Activated CD8-positive, alpha-beta T cell treated with anti-CD3 and anti-CD28 coated beads for 36 hours (primary cell): Measurements from ENCODE around the gene CD40. TPM values are rescaled to one million over a fixed set of nuclear protein-coding genes. Genes with fewer than 3 reads are reported as not detected.

ENCODE experiments used
- ATAC-seq: fragments of 200-7000 bp; cut with Tn5 transposase; one replicate; pipeline ENCODE4 v1.10.0; 2021; ENCODE audit warnings: mild to moderate bottlenecking, moderate library complexity
- CTCF ChIA-PET: fragments of 350-600 bp; sonication (Branson Sonifier 250); formaldehyde crosslinking; loops from one replicate; lab custom pipeline; 2021; ENCODE audit warnings: antibody characterized with exemption; lab: Charles Lee
- POLR2A ChIA-PET: fragments of 350-600 bp; sonication (Branson Sonifier 250); formaldehyde crosslinking; loops from one replicate; lab custom pipeline; 2021; ENCODE audit warnings: antibody characterized with exemption; lab: Charles Lee
- DNase-seq: peaks from one replicate; pipeline ENCODE4 v3.0.0-alpha.2; 2020
- H3K27ac Mint-ChIP-seq: one replicate; pipeline ENCODE4 v1.8.0; 2021; ENCODE audit warnings: mild to moderate bottlenecking, mixed read lengths
- H3K27me3 Mint-ChIP-seq: one replicate; pipeline ENCODE4 v1.8.0; 2021; ENCODE audit warnings: mixed read lengths
- H3K36me3 Mint-ChIP-seq: one replicate; pipeline ENCODE4 v1.8.0; 2021; ENCODE audit warnings: low read depth, mixed read lengths
- H3K4me1 Mint-ChIP-seq: one replicate; pipeline ENCODE4 v1.8.0; 2021; ENCODE audit warnings: low read depth, mixed read lengths
- H3K4me3 Mint-ChIP-seq: one replicate; pipeline ENCODE4 v1.8.0; 2021; ENCODE audit warnings: mild to moderate bottlenecking, moderate library complexity, mixed read lengths
- H3K9me3 Mint-ChIP-seq: one replicate; pipeline ENCODE4 v1.8.0; 2021; ENCODE audit warnings: mixed read lengths
- CTCF ChIP-seq: fragments of 200-600 bp; IDR thresholded peaks from one replicate; pipeline ENCODE4 v1.8.0; 2022; ENCODE audit warnings: antibody characterized with exemption, mild to moderate bottlenecking
- intact Hi-C: fragments of 100-400 bp; cut with micrococcal nuclease; formaldehyde crosslinking; loops from one replicate; pipeline ENCODE4 v1.10.0; 2022
- total RNA-seq, 2 experiments: library from RNA; stranded (reverse); gene quantifications; one replicate each; pipeline ENCODE4 v1.2.3, GENCODE V29; 2021

CD40 gene
- total RNA-seq, 2 experiments from 2014 or later: 3.3 to 3.5 TPM

GRCh38 chr20:46161921-46162320 lies 43.8 kb downstream of the CD40 start:
- Mint-ChIP-seq H3K4me1 (no peaks in the 10 kb centered on the region), H3K4me3 (no peak overlapping the region), H3K36me3 (no peaks in the 10 kb centered on the region), H3K9me3 (no peaks in the 10 kb centered on the region), H3K27ac (no peak overlapping the region), H3K27me3 (peaks cover 17% of the 10 kb centered on the region)
- TF ChIP-seq CTCF: no peak
- intact Hi-C loops: no loop called here
- ATAC-seq (no peak), DNase-seq (no peak)
- POLR2A ChIA-PET: no interaction called here
- CTCF ChIA-PET: interaction anchor here (0.9 kb wide), 2 partner anchors 12 to 29 kb away, joined by 3 to 4 read pairs; no protein-coding TSS in a partner anchor

- intact Hi-C loops: no loop called here
- CTCF ChIA-PET: no interaction called here
These were observed 46.1 kb downstream of the CD40 start for GRCh38 chr20:46164254-46164653.

GRCh38 chr20:46167080-46167479 lies 49.0 kb downstream of the CD40 start:
- Mint-ChIP-seq H3K4me1 (no peaks in the 10 kb centered on the region), H3K4me3 (no peak overlapping the region), H3K9me3 (no peaks in the 10 kb centered on the region), H3K36me3 (no peaks in the 10 kb centered on the region), H3K27me3 (peaks cover 14% of the 10 kb centered on the region), H3K27ac (no peak overlapping the region)
- ATAC-seq (no peak), DNase-seq (no peak)
- no peak for TF ChIP-seq CTCF
- intact Hi-C loops: no loop called here
- ChIA-PET POLR2A (no interaction called here), CTCF (interaction anchor here (1.0 to 2.7 kb wide), 3 partner anchors 8 to 15 kb away, joined by 3 to 8 read pairs (median 8); no protein-coding TSS in a partner anchor)

More at GRCh38 chr20:46164254-46164653, 46.1 kb downstream of the CD40 start:
- H3K9me3 Mint-ChIP-seq: no peaks in the 10 kb centered on the region
- DNase-seq: no peak
- TF ChIP-seq CTCF: no peak
- no peak overlapping the region for H3K4me3 Mint-ChIP-seq
- POLR2A ChIA-PET: no interaction called here
- H3K27me3 Mint-ChIP-seq: peaks cover 15% of the 10 kb centered on the region
- H3K27ac Mint-ChIP-seq: no peak overlapping the region
- no peaks in the 10 kb centered on the region for H3K4me1 Mint-ChIP-seq
- H3K36me3 Mint-ChIP-seq: no peaks in the 10 kb centered on the region
- no peak for ATAC-seq

GRCh38 chr20:46168438-46168837 lies 50.3 kb downstream of the CD40 start:
- Mint-ChIP-seq H3K9me3 (no peaks in the 10 kb centered on the region), H3K4me1 (no peaks in the 10 kb centered on the region), H3K4me3 (no peak overlapping the region), H3K27ac (no peak overlapping the region), H3K36me3 (no peaks in the 10 kb centered on the region), H3K27me3 (peaks cover 25% of the 10 kb centered on the region)
- ATAC-seq: no peak
- no peak for TF ChIP-seq CTCF
- no peak for DNase-seq
- intact Hi-C loops: no loop called here
- POLR2A ChIA-PET: interaction anchor here (0.5 kb wide), 1 partner anchor 390 kb away, joined by 3 read pairs; no protein-coding TSS in a partner anchor
- CTCF ChIA-PET: no interaction called here

- Mint-ChIP-seq H3K4me3 (no peak overlapping the region), H3K36me3 (no peaks in the 10 kb centered on the region), H3K9me3 (no peaks in the 10 kb centered on the region), H3K27ac (no peak overlapping the region), H3K4me1 (no peaks in the 10 kb centered on the region), H3K27me3 (peaks cover 28% of the 10 kb centered on the region)
- CTCF ChIA-PET: no interaction called here
- POLR2A ChIA-PET: no interaction called here
- TF ChIP-seq CTCF: no peak
- intact Hi-C loops: loop anchor here (5.0 kb wide), 1 partner anchor 147 kb away; no protein-coding TSS in a partner anchor
- DNase-seq (no peak), ATAC-seq (no peak)
These were observed 51.4 kb downstream of the CD40 start for GRCh38 chr20:46169245-46170171.
